Adrenal gland (tissue), 5 donors: ENCODE results near the gene UTP11.

Experiments
- POLR2A ChIP-seq, 2 donors: fragments of 450-650 bp; IDR thresholded peaks; one replicate each; pipeline ENCODE4 v1.6.1; 2017; ENCODE audit warnings: antibody characterized with exemption in 2 of 2, mild to moderate bottlenecking in 2 of 2, moderate library complexity in 1 of 2
- TF ChIP-seq, protein P1 (sequence below), 6 experiments: fragments of 450-650 bp in 4 of 6; fragments of 200-600 bp in 2 of 6; sonication (generic) in 1 of 6; IDR thresholded peaks; 1 replicate in 5 of 6; 2 replicates in 1 of 6; pipeline versions ENCODE4 v1.5.1 to v1.8.0; 2016 to 2021; ENCODE audit warnings: antibody characterized with exemption in 6 of 6, mild to moderate bottlenecking in 2 of 6, moderate library complexity in 1 of 6
- donor health status: DM: no; HTN: no; CAD: no.

- TF ChIP-seq, protein P1, sequence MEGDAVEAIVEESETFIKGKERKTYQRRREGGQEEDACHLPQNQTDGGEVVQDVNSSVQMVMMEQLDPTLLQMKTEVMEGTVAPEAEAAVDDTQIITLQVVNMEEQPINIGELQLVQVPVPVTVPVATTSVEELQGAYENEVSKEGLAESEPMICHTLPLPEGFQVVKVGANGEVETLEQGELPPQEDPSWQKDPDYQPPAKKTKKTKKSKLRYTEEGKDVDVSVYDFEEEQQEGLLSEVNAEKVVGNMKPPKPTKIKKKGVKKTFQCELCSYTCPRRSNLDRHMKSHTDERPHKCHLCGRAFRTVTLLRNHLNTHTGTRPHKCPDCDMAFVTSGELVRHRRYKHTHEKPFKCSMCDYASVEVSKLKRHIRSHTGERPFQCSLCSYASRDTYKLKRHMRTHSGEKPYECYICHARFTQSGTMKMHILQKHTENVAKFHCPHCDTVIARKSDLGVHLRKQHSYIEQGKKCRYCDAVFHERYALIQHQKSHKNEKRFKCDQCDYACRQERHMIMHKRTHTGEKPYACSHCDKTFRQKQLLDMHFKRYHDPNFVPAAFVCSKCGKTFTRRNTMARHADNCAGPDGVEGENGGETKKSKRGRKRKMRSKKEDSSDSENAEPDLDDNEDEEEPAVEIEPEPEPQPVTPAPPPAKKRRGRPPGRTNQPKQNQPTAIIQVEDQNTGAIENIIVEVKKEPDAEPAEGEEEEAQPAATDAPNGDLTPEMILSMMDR (IDR thresholded peaks at IDR 0.05) = no peak
- TF ChIP-seq POLR2A (IDR thresholded peaks at IDR 0.05) = no peak
Measured at GRCh38 chr1:38013227-38013622, 691 bp downstream of the UTP11 start.
